Measurements from ENCODE around the gene KCNAB1. TPM values are rescaled to one million over a fixed set of nuclear protein-coding genes. Genes with fewer than 3 reads are reported as not detected.
"Not testable (repeated sequence)": the region's sequence is repeated elsewhere in the genome, so short reads cannot be mapped to it uniquely, and the experiment has no call there.

The KCNAB1 gene
- 0.18 and 0.79 TPM in 2 replicates for total RNA-seq
- long read RNA-seq, full-length matches to known transcripts = 1 of 12 reads
- long read RNA-seq, partial matches to known transcripts = 1 of 12 reads
- long read RNA-seq, other reads (novel, unspliced or antisense) = 10 of 12 reads

DNA sequence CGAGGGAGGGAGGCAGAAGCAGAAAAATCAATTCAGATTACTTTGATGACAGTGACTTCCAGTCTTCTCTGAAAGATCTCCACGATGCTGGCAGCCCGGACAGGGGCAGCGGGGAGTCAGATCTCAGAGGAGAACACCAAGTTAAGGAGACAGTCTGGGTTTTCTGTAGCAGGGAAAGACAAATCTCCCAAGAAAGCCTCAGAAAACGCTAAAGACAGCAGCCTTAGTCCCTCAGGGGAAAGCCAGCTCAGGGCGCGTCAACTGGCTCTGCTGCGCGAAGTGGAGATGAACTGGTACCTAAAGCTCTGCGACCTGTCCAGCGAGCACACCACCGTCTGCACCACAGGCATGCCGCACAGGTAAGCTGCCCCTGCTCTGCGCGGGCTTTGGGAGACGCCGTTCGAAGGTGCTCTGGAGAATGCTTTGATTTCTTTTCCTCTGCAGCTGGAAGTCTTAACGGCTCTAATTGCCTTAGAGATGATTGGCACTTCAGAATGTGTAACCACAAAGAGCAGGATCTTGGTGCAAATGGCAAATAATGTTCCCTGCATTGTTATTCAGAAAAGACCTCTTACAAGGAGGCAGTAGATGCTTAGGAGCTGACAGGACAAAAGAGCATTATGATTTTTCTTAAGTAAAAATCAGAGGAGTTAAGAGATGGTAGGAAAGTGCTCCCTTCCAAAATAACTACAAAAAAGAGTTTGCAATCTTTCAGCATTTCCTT is at the start of gene KCNAB1:
KCNAB1 (plus strand) TSS at position 51 of the 724 bp plus-strand sequence.
- peaks cover 6% of the 10 kb centered on the region for H3K4me1 Mint-ChIP-seq
- no peak for DNase-seq (ENCODE audit: low read depth, low spot score)
- TF ChIP-seq, protein P1, sequence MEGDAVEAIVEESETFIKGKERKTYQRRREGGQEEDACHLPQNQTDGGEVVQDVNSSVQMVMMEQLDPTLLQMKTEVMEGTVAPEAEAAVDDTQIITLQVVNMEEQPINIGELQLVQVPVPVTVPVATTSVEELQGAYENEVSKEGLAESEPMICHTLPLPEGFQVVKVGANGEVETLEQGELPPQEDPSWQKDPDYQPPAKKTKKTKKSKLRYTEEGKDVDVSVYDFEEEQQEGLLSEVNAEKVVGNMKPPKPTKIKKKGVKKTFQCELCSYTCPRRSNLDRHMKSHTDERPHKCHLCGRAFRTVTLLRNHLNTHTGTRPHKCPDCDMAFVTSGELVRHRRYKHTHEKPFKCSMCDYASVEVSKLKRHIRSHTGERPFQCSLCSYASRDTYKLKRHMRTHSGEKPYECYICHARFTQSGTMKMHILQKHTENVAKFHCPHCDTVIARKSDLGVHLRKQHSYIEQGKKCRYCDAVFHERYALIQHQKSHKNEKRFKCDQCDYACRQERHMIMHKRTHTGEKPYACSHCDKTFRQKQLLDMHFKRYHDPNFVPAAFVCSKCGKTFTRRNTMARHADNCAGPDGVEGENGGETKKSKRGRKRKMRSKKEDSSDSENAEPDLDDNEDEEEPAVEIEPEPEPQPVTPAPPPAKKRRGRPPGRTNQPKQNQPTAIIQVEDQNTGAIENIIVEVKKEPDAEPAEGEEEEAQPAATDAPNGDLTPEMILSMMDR (conservative IDR thresholded peaks at IDR 0.05) = no peak
- no peaks in the 10 kb centered on the region for H3K36me3 Mint-ChIP-seq (ENCODE audit: low read depth)
- no peak within 1 kb of the TSS for H3K27ac Mint-ChIP-seq (ENCODE audit: unreplicated experiment)
- H3K4me3 Mint-ChIP-seq = no peak within 1 kb of the TSS
- no peaks in the 10 kb centered on the region for H3K9me3 Mint-ChIP-seq
- H3K27me3 Mint-ChIP-seq (ENCODE audit: low read depth) = no peaks in the 10 kb centered on the region

DNA sequence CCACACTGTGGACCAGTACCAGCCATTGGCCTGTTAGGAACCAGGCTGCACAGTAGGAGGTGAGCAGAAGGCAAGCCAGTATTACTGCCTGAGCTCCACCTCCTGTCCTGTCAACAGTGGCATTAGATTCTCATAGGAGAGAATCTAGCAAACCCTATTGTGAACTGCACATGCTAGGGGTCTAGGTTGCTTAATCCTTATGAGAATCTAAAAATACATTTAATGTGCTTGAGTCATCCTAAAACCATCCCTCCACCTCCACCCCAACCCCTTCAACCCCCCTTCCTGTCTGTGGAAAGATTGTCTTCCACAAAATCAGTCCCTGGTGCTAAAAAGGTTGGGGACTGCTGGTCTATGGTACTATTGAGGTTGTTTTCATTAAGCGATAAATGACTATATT is 49.3 kb upstream of the KCNAB1 start:
- no peaks in the 10 kb centered on the region for H3K9me3 Mint-ChIP-seq
- no peaks in the 10 kb centered on the region for H3K4me1 Mint-ChIP-seq
- H3K27ac Mint-ChIP-seq (ENCODE audit: unreplicated experiment) = no peak overlapping the region
- TF ChIP-seq, protein P1 (conservative IDR thresholded peaks at IDR 0.05) = no peak
- H3K4me3 Mint-ChIP-seq = no peak overlapping the region
- no peaks in the 10 kb centered on the region for H3K36me3 Mint-ChIP-seq (ENCODE audit: low read depth)
- H3K27me3 Mint-ChIP-seq (ENCODE audit: low read depth) = no peaks in the 10 kb centered on the region
- no peak for DNase-seq (ENCODE audit: low read depth, low spot score)

DNA sequence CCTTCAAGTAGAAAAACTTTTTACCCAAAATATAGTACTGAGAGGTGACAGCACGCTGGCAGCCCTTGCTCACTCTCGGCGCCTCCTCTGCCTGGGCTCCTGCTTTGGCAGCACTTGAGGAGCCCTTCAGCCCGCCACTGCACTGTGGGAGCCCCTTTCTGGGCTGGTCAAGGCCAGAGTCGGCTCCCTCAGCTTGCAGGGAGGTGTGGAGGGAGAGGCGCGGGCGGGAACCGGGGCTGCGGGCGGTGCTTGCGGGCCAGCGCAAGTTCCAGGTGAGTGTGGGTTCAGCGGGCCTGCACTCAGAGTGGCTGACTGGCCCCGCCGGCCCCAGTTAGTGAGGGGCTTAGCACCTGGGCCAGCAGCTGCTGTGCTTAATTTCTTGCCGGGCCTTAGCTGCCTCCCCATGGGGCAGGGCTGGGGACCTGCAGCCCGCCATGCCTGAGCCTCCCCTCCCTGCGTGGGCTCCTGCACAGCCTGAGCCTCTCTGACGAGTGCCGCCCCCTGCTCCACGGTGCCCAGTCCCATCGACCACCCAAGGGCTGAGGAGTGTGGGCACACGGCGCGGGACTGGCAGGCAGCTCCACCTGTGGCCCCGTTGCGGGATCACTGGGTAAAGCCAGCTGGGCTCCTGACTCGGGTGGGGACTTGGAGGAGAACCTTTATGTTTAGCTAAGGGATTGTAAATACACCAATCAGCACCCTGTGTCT is 47.3 kb upstream of the KCNAB1 start:
- H3K36me3 Mint-ChIP-seq (ENCODE audit: low read depth); H3K4me1 Mint-ChIP-seq; DNase-seq (ENCODE audit: low read depth, low spot score); H3K27ac Mint-ChIP-seq (ENCODE audit: unreplicated experiment); H3K9me3 Mint-ChIP-seq; H3K27me3 Mint-ChIP-seq (ENCODE audit: low read depth); H3K4me3 Mint-ChIP-seq: not testable (repeated sequence)

DNA sequence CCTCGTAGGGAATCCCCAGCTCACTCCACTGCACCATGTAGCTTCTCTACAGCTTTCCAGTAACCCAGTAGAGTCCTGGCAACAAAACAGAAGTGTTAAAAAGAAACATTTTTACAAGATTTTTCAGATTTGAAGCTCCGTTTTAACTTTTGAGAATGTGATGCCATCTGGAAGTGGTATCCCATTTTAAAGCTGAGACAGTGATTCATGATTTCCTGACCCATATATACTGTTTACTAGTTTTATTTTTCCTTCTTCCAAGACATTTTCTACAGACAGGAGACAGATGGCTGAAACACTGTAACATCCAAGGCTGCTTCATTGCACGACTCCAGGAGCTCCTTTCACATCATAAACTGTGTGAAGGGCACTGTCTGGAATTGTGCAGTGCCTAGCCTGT is 30.3 kb upstream of the KCNAB1 start:
- no peak overlapping the region for H3K27ac Mint-ChIP-seq (ENCODE audit: unreplicated experiment)
- TF ChIP-seq, protein P1 (conservative IDR thresholded peaks at IDR 0.05) = no peak
- DNase-seq (ENCODE audit: low read depth, low spot score) = no peak
- H3K27me3 Mint-ChIP-seq (ENCODE audit: low read depth) = no peaks in the 10 kb centered on the region
- no peaks in the 10 kb centered on the region for H3K4me1 Mint-ChIP-seq
- H3K36me3 Mint-ChIP-seq (ENCODE audit: low read depth) = no peaks in the 10 kb centered on the region
- no peaks in the 10 kb centered on the region for H3K9me3 Mint-ChIP-seq
- no peak overlapping the region for H3K4me3 Mint-ChIP-seq

DNA sequence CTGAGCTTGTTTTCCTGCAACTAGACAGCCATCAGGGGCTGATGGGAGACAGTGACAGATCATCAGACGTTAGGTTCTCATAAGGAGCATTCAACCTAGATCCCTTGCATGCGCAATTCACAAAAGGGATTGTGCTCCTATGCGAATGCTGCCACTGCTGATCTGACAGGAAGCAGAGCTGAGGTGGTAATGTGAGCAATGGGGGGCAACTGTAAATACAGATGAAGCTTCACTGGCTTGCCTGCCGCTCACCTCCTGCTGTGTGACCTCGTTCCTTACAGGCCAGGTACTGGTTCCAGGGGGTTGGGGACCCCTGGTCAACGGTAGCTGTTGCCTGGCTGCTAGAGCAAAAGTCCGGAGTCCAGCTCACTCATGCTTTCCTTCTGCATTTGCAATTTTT is 26.4 kb upstream of the KCNAB1 start:
- Mint-ChIP-seq H3K9me3 (peaks cover 2% of the 10 kb centered on the region), H3K36me3 (ENCODE audit: low read depth) (no peaks in the 10 kb centered on the region), H3K4me1 (no peaks in the 10 kb centered on the region), H3K4me3 (no peak overlapping the region), H3K27me3 (ENCODE audit: low read depth) (no peaks in the 10 kb centered on the region), H3K27ac (ENCODE audit: unreplicated experiment) (no peak overlapping the region)
- TF ChIP-seq, protein P1 (conservative IDR thresholded peaks at IDR 0.05) = no peak
- no peak for DNase-seq (ENCODE audit: low read depth, low spot score)

DNA sequence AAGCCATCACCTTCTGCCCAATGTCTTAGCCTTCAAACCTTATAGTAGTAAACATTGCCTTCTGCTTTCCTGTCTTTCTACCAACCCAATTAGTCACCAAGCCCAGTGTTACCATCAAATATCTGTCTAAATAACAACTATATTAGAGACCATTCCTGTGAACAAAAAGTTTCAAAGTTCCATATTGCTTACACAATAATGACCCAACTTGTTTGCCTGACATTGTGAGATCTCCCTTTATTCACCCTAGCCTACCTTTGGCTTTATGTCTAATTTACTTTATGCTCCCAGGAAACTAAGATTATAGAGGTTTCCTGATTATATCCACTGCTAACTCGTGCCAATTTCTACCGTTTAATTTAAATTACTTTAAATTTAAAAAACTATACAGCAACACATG is 26.0 kb upstream of the KCNAB1 start:
- Mint-ChIP-seq H3K27ac (ENCODE audit: unreplicated experiment) (no peak overlapping the region), H3K4me3 (no peak overlapping the region), H3K9me3 (peaks cover 2% of the 10 kb centered on the region), H3K27me3 (ENCODE audit: low read depth) (no peaks in the 10 kb centered on the region), H3K36me3 (ENCODE audit: low read depth) (no peaks in the 10 kb centered on the region), H3K4me1 (no peaks in the 10 kb centered on the region)
- TF ChIP-seq, protein P1 (conservative IDR thresholded peaks at IDR 0.05) = no peak
- no peak for DNase-seq (ENCODE audit: low read depth, low spot score)

DNA sequence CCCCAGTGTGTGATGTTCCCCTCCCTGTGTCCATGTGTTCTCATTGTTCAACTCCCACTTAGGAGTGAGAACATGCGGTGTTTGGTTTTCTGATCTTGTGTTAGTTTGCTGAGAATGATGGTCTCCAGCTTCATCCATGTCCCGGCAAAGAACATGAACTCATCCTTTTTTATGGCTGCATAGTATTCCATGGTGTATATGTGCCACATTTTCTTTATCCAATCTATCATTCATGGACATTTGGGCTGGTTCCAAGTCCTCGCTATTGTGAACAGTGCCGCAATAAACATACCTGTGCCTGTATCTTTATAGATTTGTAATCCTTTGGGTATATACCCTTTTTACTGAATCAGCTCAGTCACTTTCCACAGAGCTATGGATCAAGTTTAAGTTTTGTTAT is 24.7 kb upstream of the KCNAB1 start:
- not testable (repeated sequence) for DNase-seq (ENCODE audit: low read depth, low spot score); H3K4me1 Mint-ChIP-seq; H3K36me3 Mint-ChIP-seq (ENCODE audit: low read depth); H3K27ac Mint-ChIP-seq (ENCODE audit: unreplicated experiment); H3K27me3 Mint-ChIP-seq (ENCODE audit: low read depth); H3K9me3 Mint-ChIP-seq; H3K4me3 Mint-ChIP-seq

Data from neural crest cell (in vitro differentiated cells).